GM23338 (cell line): ENCODE results near the gene FICD.

ENCODE experiments used
- EZH2 ChIP-seq: fragments of 200-600 bp; sonication (generic); IDR thresholded peaks from one replicate; pipeline ENCODE4 v1.8.0; 2017; ENCODE audit warnings: antibody characterized with exemption, mild to moderate bottlenecking, low read depth; ENCODE audit not compliant: unreplicated experiment
- EZH2phosphoT487 ChIP-seq: fragments of 200-600 bp; sonication (generic); IDR thresholded peaks from one replicate; pipeline ENCODE4 v1.8.1; 2018; ENCODE audit warnings: antibody characterized with exemption; ENCODE audit not compliant: unreplicated experiment
- JUNB ChIP-seq: IDR thresholded peaks from one replicate; pipeline ENCODE4 v1.6.1; 2016; ENCODE audit warnings: antibody characterized with exemption; ENCODE audit not compliant: unreplicated experiment
- NANOG ChIP-seq: IDR thresholded peaks from 2 replicates; pipeline ENCODE4 v1.6.1; 2016; ENCODE audit warnings: antibody characterized with exemption, borderline replicate concordance
- REST ChIP-seq: IDR thresholded peaks from one replicate; pipeline ENCODE4 v1.6.1; 2018; ENCODE audit warnings: antibody characterized with exemption; ENCODE audit not compliant: unreplicated experiment
- TF ChIP-seq, protein P1 (sequence below), 2 experiments: fragments of 200-600 bp in 1 of 2; sonication (generic) in 1 of 2; conservative IDR thresholded peaks; 2 replicates each; pipeline versions ENCODE4 v1.5.1 to v1.6.1; 2016 to 2017; ENCODE audit warnings: antibody characterized with exemption in 2 of 2, low read depth in 2 of 2, mild to moderate bottlenecking in 2 of 2, moderate library complexity in 1 of 2

DNA sequence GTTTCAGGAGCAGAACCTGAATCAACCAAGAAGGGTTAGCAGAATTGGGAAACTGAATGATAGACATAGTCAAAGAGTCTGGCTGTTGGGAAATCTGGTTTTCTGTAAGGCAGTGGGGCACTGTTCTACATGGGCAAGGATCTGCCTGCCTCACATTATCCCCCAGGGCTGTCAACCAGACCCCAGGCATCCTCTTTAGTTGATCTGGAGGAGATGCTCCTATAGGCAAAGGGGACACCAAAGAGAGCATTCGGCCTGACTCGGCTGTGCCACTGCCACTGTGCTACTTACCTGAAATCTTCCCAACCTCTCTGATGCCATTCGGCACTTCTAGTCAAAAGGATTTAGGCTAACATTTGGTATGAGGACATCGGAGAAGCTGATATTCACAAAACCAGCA is 51.4 kb downstream of the FICD start:
- TF ChIP-seq, protein P1, sequence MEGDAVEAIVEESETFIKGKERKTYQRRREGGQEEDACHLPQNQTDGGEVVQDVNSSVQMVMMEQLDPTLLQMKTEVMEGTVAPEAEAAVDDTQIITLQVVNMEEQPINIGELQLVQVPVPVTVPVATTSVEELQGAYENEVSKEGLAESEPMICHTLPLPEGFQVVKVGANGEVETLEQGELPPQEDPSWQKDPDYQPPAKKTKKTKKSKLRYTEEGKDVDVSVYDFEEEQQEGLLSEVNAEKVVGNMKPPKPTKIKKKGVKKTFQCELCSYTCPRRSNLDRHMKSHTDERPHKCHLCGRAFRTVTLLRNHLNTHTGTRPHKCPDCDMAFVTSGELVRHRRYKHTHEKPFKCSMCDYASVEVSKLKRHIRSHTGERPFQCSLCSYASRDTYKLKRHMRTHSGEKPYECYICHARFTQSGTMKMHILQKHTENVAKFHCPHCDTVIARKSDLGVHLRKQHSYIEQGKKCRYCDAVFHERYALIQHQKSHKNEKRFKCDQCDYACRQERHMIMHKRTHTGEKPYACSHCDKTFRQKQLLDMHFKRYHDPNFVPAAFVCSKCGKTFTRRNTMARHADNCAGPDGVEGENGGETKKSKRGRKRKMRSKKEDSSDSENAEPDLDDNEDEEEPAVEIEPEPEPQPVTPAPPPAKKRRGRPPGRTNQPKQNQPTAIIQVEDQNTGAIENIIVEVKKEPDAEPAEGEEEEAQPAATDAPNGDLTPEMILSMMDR (conservative IDR thresholded peaks at IDR 0.05; ENCODE audit: low read depth in 2 of 2) = no peak
- TF ChIP-seq REST (no peak), NANOG (no peak), JUNB (no peak), EZH2phosphoT487 (no peak), EZH2 (no peak)
